ENCODE data around the gene RPH3AL. TPM values are rescaled to one million over a fixed set of nuclear protein-coding genes. Genes with fewer than 3 reads are reported as not detected.
A peak's percentile ranks its signal among the peaks of the same experiment; 100 is the strongest.

RPH3AL gene
- total and polyA plus RNA-seq, 8 donors = 43.4 to 89.1 (median 56.0) TPM

DNA sequence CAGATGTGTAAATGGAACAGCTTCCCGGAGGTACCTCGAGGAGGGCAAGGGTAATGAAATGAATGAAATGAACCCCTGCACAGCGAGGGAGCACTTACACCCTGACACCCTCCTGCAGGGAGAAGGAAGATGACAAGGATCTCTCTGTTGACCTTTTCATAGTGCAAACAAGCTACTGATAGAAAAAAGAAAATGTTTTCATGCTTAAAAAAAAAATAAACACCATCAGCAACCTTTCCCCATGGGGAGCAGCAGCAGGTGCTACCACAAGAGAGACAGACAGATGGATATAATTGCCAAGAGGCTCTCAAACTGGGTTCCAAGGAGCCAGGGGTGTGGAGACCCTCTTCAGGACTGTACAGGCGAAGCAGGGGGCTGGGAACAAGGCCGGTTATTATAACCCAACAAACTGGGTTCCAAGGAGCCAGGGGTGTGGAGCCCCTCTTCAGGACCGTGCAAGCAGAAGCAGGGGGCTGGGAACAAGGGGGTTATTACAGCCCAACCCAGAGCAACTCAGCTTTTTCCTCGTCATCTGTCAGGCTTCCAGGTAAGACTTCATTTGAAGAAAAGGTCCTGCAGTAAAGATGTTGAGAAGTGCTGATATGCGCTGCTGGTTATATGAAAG is 718 bp upstream of the RPH3AL start:
- H3K27ac ChIP-seq = peak overlapping the region; percentile 85 to 95 (median 95)
- 22 to 35% methylated on average over 8 of the region's 8 CpGs for WGBS, 2 donors
- no peaks in the 10 kb centered on the region for H3K27me3 ChIP-seq
- peaks cover 55 to 63% (median 61%) of the 10 kb centered on the region in 3 donors for H3K4me1 ChIP-seq
- DNase-seq (peak in 4 of 6 donors; percentile 35 to 42 (median 41)), FAIRE-seq (no peak), ATAC-seq (peak in 1 of 4 donors; percentile 3)
- no peaks in the 10 kb centered on the region for H3K36me3 ChIP-seq
- intact Hi-C loops (cut with DNase I) = no loop called here
- H3K9me3 ChIP-seq = no peaks in the 10 kb centered on the region
- peak overlapping the region in 2 of 4 donors; percentile 21 to 44 for H3K4me3 ChIP-seq
- TF ChIP-seq, protein P1, sequence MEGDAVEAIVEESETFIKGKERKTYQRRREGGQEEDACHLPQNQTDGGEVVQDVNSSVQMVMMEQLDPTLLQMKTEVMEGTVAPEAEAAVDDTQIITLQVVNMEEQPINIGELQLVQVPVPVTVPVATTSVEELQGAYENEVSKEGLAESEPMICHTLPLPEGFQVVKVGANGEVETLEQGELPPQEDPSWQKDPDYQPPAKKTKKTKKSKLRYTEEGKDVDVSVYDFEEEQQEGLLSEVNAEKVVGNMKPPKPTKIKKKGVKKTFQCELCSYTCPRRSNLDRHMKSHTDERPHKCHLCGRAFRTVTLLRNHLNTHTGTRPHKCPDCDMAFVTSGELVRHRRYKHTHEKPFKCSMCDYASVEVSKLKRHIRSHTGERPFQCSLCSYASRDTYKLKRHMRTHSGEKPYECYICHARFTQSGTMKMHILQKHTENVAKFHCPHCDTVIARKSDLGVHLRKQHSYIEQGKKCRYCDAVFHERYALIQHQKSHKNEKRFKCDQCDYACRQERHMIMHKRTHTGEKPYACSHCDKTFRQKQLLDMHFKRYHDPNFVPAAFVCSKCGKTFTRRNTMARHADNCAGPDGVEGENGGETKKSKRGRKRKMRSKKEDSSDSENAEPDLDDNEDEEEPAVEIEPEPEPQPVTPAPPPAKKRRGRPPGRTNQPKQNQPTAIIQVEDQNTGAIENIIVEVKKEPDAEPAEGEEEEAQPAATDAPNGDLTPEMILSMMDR (IDR thresholded peaks at IDR 0.05) = no peak

DNA sequence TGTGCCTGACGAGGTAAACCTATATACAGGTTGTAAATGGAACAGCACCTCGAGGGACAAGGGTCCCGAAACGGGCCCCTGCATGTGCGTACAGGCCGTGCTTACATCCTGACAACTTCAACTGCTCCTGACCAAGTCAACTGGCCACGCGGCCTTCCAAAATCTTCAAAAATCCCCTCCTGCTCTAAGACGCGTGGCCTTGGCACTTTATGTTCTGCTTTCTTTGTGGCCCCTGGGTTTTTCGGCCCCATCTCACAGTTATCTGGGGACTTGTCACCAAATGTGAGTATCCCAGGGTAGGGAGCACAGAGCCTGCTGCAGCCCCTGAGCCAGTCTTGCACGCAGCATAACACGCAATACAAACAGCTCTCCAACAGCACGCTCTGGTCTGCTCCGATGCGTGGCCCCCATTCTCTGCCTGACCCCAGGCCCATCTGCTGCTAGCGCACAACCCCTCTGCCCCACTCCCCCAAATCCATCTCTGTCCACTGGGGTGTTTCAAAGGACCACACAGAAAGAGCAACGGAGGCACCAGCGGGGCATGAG is 659 bp downstream of the RPH3AL start:
- peak; percentile 0 for ATAC-seq
- H3K9me3 ChIP-seq = no peaks in the 10 kb centered on the region
- H3K4me3 ChIP-seq = peak overlapping the region in 3 of 4 donors; percentile 9 to 44 (median 21)
- 31 to 32% methylated on average over 19 of the region's 19 CpGs for WGBS, 2 donors
- no peaks in the 10 kb centered on the region for H3K27me3 ChIP-seq
- peak overlapping the region; percentile 85 to 95 (median 95) for H3K27ac ChIP-seq
- peaks cover 55 to 71% (median 69%) of the 10 kb centered on the region in 3 donors for H3K4me1 ChIP-seq
- intact Hi-C loops (cut with DNase I) = no loop called here
- H3K36me3 ChIP-seq = no peaks in the 10 kb centered on the region
- TF ChIP-seq, protein P1 (IDR thresholded peaks at IDR 0.05) = no peak
- peak in 2 of 6 donors; percentile 22 to 71 for DNase-seq
- FAIRE-seq = no peak

DNA sequence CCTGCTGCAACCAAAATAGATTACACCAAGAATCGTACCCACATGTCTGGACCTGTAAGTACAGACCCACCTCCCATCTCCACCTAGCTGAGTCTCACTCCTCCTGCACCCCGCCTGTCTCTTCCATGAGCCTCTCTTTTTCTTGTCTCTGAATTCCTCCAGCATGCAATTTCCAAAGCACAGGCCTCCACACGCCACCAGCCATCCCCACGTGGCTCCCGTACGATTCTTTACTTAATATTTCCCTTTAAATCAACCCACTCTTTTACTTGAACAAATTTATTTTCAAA is 1.2 kb downstream of the RPH3AL start:
- Histone ChIP-seq H3K27ac (peak overlapping the region; percentile 85 to 95 (median 95)), H3K27me3 (no peaks in the 10 kb centered on the region), H3K9me3 (no peaks in the 10 kb centered on the region), H3K36me3 (no peaks in the 10 kb centered on the region), H3K4me3 (peak overlapping the region in 1 of 4 donors; percentile 20), H3K4me1 (peaks cover 55 to 71% (median 69%) of the 10 kb centered on the region in 3 donors)
- ATAC-seq (no peak), DNase-seq (peak in 1 of 6 donors; percentile 35), FAIRE-seq (no peak)
- intact Hi-C loops (cut with DNase I) = no loop called here
- 43 to 53% methylated on average over 6 of the region's 6 CpGs for WGBS, 2 donors
- TF ChIP-seq, protein P1 (IDR thresholded peaks at IDR 0.05) = no peak

DNA sequence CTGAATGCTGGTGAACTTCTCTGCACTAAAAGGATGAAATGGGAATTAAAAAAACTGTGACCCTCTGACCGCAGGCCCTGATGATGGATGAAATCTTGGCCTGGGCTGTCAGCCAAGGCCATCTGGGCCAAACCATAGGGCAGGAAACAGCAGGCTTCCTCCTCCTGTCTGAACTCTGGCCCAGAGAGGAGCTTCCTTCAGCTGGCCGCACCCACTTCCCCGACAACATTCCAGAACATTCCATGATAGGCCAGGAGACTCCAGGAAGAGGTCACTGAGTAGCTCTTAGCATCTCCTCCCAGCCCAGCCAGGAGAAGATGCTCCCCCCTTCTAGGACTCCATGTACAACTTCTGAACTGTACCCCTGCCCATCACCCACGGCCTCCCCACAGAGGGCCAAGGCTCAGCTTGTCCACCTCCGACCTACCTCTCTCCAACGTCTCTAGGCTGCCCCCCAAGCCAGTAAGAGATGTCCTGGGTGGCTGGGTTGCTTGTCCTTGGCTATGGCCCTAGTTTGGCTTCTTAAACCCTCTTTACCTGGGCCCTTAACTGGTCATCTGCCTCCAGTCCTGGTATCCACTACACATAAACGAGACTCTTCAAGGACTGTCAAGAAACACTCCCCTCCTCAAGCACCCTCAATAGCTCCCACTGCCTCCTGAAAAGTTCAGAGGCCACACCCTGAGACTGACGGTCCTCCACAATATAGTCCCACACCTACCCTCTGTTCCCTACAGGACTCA is 1.7 kb downstream of the RPH3AL start:
- peak overlapping the region in 1 of 4 donors; percentile 20 for H3K4me3 ChIP-seq
- TF ChIP-seq, protein P1 (IDR thresholded peaks at IDR 0.05) = no peak
- ATAC-seq (peak; percentile 8 to 43 (median 33)), DNase-seq (peak in 5 of 6 donors; percentile 67 to 76 (median 72)), FAIRE-seq (peak; percentile 23)
- H3K27me3 ChIP-seq = no peaks in the 10 kb centered on the region
- H3K36me3 ChIP-seq = no peaks in the 10 kb centered on the region
- WGBS, 2 donors = 31 to 35% methylated on average over 8 of the region's 8 CpGs
- peak overlapping the region; percentile 85 to 95 (median 95) for H3K27ac ChIP-seq
- intact Hi-C loops (cut with DNase I) = no loop called here
- H3K4me1 ChIP-seq = peaks cover 55 to 71% (median 69%) of the 10 kb centered on the region in 3 donors
- H3K9me3 ChIP-seq = no peaks in the 10 kb centered on the region
